ENCODE results near the gene CLIP2.
"Not testable (repeated sequence)": the region's sequence is repeated elsewhere in the genome, so short reads cannot be mapped to it uniquely, and the experiment has no call there.

DNA sequence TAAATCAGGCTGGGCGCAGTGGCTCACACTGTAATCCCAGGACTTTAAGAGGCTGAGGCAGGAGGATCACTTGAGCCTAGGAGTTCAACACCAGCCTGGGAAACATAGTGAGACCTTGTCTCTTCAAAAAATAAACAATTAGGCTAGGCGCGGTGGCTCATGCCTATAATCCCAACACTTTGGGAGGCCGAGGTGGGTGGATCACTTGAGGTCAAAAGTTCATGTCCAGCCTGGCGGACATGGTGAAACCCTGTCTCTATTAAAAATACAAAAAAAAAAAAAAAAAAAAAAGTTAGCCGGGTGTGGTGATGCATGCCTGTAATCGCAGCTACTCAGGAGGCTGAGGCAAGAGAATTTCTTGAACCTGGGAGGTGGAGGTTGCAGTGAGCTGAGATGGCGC, 95.6 kb downstream of the CLIP2 start:
- TF ChIP-seq EZH2 (IDR thresholded peaks at IDR 0.05; ENCODE audit: borderline replicate concordance, low read length) = not testable (repeated sequence)
- TF ChIP-seq, protein P1, sequence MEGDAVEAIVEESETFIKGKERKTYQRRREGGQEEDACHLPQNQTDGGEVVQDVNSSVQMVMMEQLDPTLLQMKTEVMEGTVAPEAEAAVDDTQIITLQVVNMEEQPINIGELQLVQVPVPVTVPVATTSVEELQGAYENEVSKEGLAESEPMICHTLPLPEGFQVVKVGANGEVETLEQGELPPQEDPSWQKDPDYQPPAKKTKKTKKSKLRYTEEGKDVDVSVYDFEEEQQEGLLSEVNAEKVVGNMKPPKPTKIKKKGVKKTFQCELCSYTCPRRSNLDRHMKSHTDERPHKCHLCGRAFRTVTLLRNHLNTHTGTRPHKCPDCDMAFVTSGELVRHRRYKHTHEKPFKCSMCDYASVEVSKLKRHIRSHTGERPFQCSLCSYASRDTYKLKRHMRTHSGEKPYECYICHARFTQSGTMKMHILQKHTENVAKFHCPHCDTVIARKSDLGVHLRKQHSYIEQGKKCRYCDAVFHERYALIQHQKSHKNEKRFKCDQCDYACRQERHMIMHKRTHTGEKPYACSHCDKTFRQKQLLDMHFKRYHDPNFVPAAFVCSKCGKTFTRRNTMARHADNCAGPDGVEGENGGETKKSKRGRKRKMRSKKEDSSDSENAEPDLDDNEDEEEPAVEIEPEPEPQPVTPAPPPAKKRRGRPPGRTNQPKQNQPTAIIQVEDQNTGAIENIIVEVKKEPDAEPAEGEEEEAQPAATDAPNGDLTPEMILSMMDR (conservative IDR thresholded peaks at IDR 0.05 in 1 of 2, IDR thresholded peaks at IDR 0.05 in 1 of 2; ENCODE audit: extremely low read depth in 1 of 2, insufficient read depth in 1 of 2, low read depth in 1 of 2, low read length in 2 of 2) = not testable (repeated sequence)
